Prostate gland (tissue), 2 donors: ENCODE data around the gene SPECC1. TPM values are rescaled to one million over a fixed set of nuclear protein-coding genes. Genes with fewer than 3 reads are reported as not detected.
"Not testable (repeated sequence)": the region's sequence is repeated elsewhere in the genome, so short reads cannot be mapped to it uniquely, and the experiment has no call there.

ENCODE experiments used
- DNase-seq: peaks from one replicate; pipeline ENCODE4 v3.0.0-alpha.2; 2019; ENCODE audit warnings: low spot score
- H3K27ac ChIP-seq, 2 donors: fragments of 200-600 bp; sonication (generic); 2 replicates each; pipeline ENCODE4 v1.5.1; 2017 to 2019
- H3K27me3 ChIP-seq: fragments of 200-600 bp; sonication (generic); replicated peaks from 2 replicates; pipeline ENCODE4 v1.5.1; 2019; ENCODE audit not compliant: insufficient read depth
- H3K36me3 ChIP-seq, 2 donors: fragments of 200-600 bp; sonication (generic); 1 replicate in 1 of 2; 2 replicates in 1 of 2; pipeline versions ENCODE4 v1.5.1 to v1.8.1; 2017 to 2019
- H3K4me1 ChIP-seq: fragments of 200-600 bp; sonication (generic); replicated peaks from 2 replicates; pipeline ENCODE4 v1.5.1; 2019
- H3K4me3 ChIP-seq, 2 donors: fragments of 200-600 bp; sonication (generic); 2 replicates each; pipeline ENCODE4 v1.5.1; 2017 to 2019
- H3K9me3 ChIP-seq: fragments of 200-600 bp; sonication (generic); 2 replicates; pipeline ENCODE4 v1.5.1; 2017
- CTCF ChIP-seq, 4 experiments: fragments of 200-600 bp in 2 of 4; fragments of 450-650 bp in 2 of 4; sonication (generic) in 2 of 4; IDR thresholded peaks; 1 replicate in 3 of 4; 2 replicates in 1 of 4; pipeline ENCODE4 v1.5.1; 2016 to 2019; ENCODE audit warnings: antibody characterized with exemption in 4 of 4, mild to moderate bottlenecking in 2 of 4, moderate library complexity in 2 of 4
- POLR2A ChIP-seq: fragments of 450-650 bp; IDR thresholded peaks from one replicate; pipeline ENCODE4 v1.6.1; 2016; ENCODE audit warnings: antibody characterized with exemption, mild to moderate bottlenecking
- POLR2AphosphoS5 ChIP-seq: sonication (generic); formaldehyde crosslinking; IDR thresholded peaks from one replicate; pipeline ENCODE4 v1.6.1; 2017; ENCODE audit warnings: antibody characterized with exemption
- WGBS: methylation state at CpG from one replicate; pipeline ENCODE4 v1.1.5; 2018; 5-methylcytosine and 5-hydroxymethylcytosine counted together
- intact Hi-C: fragments of 100-400 bp; cut with DNase I; formaldehyde crosslinking; loops from one replicate; pipeline ENCODE4 v1.14.2; 2022
- total RNA-seq, 2 donors: library from RNA; depleted of rRNA; stranded (reverse); fragments of >200 nt; gene quantifications; one replicate each; pipeline ENCODE4 v1.1.0, GENCODE V29; 2016

Gene SPECC1
- total RNA-seq, 2 donors from 2014 or later, result 29.7 to 85.5 TPM

DNA sequence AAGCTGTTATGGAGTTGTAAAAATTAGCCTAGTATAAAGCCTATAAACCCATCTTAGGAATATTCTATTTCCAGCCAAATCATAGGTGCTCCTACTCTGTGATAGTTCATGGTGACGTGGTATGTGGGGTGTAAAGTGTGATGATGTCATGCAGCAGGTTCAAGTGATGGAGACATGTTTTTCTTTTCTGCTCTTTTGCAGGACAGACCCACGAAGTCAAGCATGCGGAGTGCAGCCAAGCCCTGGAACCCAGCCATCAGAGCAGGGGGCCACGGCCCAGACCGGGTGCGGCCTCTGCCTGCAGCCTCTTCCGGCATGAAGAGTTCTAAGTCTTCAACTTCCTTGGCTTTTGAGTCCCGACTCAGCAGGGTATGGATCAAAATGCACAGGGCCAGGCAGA, 87.3 kb downstream of the SPECC1 start:
- WGBS, result 66% methylated on average over 8 of the region's 8 CpGs
- intact Hi-C loops, result no loop called here
- H3K27me3 ChIP-seq, result no peaks in the 10 kb centered on the region
- no peaks in the 10 kb centered on the region for H3K9me3 ChIP-seq
- no peak overlapping the region for H3K4me3 ChIP-seq
- H3K4me1 ChIP-seq, result no peaks in the 10 kb centered on the region
- H3K27ac ChIP-seq, result no peak overlapping the region
- no peak for DNase-seq
- no peak for TF ChIP-seq POLR2AphosphoS5
- TF ChIP-seq POLR2A, result no peak
- TF ChIP-seq CTCF (IDR thresholded peaks at IDR 0.05), result no peak
- no peaks in the 10 kb centered on the region for H3K36me3 ChIP-seq

GRCh38 chr17:20097330-20097729, 88.2 kb downstream of the SPECC1 start:
- intact Hi-C loops, result no loop called here

DNA sequence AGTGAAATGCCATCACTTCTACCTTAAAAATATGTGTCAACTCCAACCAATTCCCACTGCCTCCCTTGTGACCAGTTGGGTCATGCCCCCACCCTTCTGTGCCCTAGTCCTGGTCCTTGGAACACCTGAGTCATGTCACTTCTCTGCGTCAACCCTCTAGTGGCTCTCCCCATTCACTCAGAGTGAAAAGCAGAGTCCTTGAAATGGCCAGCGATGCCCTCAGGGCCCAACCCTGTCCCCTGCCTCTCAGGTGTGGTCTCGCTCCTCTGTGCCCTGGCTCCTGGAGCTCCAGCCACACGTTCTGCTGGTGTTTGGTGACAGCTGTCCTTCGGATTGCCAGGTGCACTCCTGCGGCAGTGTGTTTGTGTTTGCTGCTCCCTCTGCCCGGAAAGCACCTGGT, 89.2 kb downstream of the SPECC1 start:
- H3K36me3 ChIP-seq, result no peaks in the 10 kb centered on the region
- no peaks in the 10 kb centered on the region for H3K9me3 ChIP-seq
- intact Hi-C loops, result no loop called here
- TF ChIP-seq POLR2AphosphoS5, result no peak
- TF ChIP-seq POLR2A, result no peak
- TF ChIP-seq CTCF (IDR thresholded peaks at IDR 0.05), result no peak
- no peaks in the 10 kb centered on the region for H3K27me3 ChIP-seq
- no peak overlapping the region for H3K4me3 ChIP-seq
- no peaks in the 10 kb centered on the region for H3K4me1 ChIP-seq
- DNase-seq, result no peak
- 85% methylated on average over 7 of the region's 7 CpGs for WGBS
- no peak overlapping the region for H3K27ac ChIP-seq

More at GRCh38 chr17:20097330-20097729, 88.2 kb downstream of the SPECC1 start:
- H3K27me3 ChIP-seq, result no peaks in the 10 kb centered on the region
- H3K4me1 ChIP-seq, result no peaks in the 10 kb centered on the region
- no peak for TF ChIP-seq POLR2AphosphoS5
- TF ChIP-seq POLR2A, result no peak
- no peak for TF ChIP-seq CTCF (IDR thresholded peaks at IDR 0.05)
- no peak overlapping the region for H3K27ac ChIP-seq
- H3K9me3 ChIP-seq, result no peaks in the 10 kb centered on the region
- DNase-seq, result no peak
- WGBS, result 96% methylated on average over 6 of the region's 6 CpGs
- no peaks in the 10 kb centered on the region for H3K36me3 ChIP-seq
- no peak overlapping the region for H3K4me3 ChIP-seq

DNA sequence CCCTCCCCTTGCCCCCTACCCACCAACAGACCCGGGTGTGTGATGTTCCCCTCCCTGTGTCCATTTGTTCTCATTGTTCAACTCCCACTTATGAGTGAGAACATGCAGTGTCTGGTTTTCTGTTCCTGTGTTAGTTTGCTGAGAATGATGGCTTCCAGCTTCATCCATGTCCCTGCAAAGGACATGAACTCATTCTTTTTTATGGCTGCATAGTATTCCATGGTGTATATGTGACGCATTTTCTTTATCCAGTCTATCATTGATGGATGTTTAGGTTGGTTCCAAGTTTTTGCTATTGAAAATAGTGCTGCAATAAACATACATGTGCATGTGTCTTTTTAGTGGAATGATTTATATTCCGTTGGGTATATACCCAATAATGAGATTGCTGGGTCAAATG, 91.6 kb downstream of the SPECC1 start:
- H3K27ac ChIP-seq, intact Hi-C loops, H3K4me1 ChIP-seq, H3K4me3 ChIP-seq, H3K36me3 ChIP-seq, DNase-seq, H3K27me3 ChIP-seq, H3K9me3 ChIP-seq: not testable (repeated sequence)
- 93% methylated on average over 3 of the region's 3 CpGs for WGBS

DNA sequence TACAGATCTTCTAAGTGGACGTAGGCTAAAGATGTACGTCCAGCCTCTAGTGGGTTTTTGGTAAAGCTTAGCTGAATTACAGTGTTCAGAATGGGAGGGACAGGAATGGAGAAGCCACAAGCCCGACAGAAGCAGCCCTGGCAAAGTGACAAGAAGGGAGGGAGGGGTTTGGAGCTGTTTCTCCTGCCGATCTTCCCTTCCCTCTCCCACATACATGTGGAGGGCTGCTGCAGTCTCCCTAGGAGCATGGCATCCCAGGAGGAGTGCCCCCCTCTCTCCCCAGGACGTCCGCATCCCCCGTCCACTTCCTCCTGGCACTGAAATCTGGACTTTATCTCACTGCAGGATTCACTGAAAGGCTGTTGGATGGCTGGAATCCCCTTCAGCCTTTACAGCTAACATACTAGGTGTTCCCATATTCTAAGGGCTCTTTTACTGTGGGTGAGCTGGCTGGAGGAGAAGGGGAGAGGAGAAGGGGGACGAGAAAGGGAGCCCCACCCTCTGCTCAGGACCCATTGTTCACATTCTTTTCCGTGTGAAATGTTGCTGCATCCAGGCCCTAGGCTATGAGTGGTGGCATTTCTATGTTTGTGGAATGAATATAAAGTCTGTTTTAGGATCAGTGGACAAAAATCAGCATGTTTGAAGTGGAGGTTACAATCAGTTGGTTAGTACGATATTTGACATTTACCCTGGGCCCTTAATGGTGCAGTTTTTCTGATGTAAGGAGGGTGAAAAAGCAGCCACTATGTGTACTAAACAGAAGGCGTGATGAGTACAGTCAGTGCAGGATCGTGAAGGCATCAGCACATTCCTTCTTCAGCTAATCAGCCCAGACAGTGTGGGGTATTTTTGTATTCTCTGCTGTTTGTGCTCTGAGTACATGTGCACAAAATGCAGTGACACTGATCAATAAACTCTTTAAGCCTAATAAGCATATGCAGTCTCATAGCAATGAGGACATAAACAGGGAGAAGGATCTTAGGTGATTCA, 94.6 kb downstream of the SPECC1 start:
- TF ChIP-seq POLR2A, result no peak
- H3K27ac ChIP-seq, result no peak overlapping the region
- H3K4me1 ChIP-seq, result no peaks in the 10 kb centered on the region
- H3K9me3 ChIP-seq, result no peaks in the 10 kb centered on the region
- no peaks in the 10 kb centered on the region for H3K27me3 ChIP-seq
- no peaks in the 10 kb centered on the region for H3K36me3 ChIP-seq
- intact Hi-C loops, result no loop called here
- no peak overlapping the region for H3K4me3 ChIP-seq
- no peak for DNase-seq
- 39% methylated on average over 12 of the region's 12 CpGs for WGBS
